Tibial nerve (tissue), 4 donors: ENCODE measurements around the gene SSBP2. TPM values are rescaled to one million over a fixed set of nuclear protein-coding genes. Genes with fewer than 3 reads are reported as not detected.

Experiments
- DNase-seq, 2 donors: peaks; one replicate each; pipeline ENCODE4 v3.0.0-alpha.2; 2019; ENCODE audit warnings: low spot score in 2 of 2
- H3K27ac ChIP-seq, 4 donors: fragments of 200-600 bp; sonication (generic) in 3 of 4; one replicate each; pipeline ENCODE4 v1.5.1; 2017 to 2019; ENCODE audit warnings: mild to moderate bottlenecking in 1 of 4
- H3K27me3 ChIP-seq, 2 donors: fragments of 200-600 bp; sonication (generic) in 1 of 2; one replicate each; pipeline versions ENCODE4 v1.5.1 to v1.6.0; 2017 to 2019
- H3K36me3 ChIP-seq, 3 donors: fragments of 200-600 bp; sonication (generic); one replicate each; pipeline ENCODE4 v1.5.1; 2018 to 2019
- H3K4me1 ChIP-seq, 4 donors: fragments of 200-600 bp; sonication (generic) in 3 of 4; one replicate each; pipeline ENCODE4 v1.5.1; 2017 to 2019
- H3K4me3 ChIP-seq, 4 donors: fragments of 200-600 bp; sonication (generic) in 3 of 4; one replicate each; pipeline ENCODE4 v1.5.1; 2017 to 2019; ENCODE audit warnings: mild to moderate bottlenecking in 1 of 4, moderate library complexity in 1 of 4
- H3K9me3 ChIP-seq, 4 donors: fragments of 200-600 bp; sonication (generic) in 3 of 4; one replicate each; pipeline ENCODE4 v1.5.1; 2017 to 2019
- CTCF ChIP-seq, 5 experiments: fragments of 200-600 bp in 3 of 5; fragments of 450-650 bp in 2 of 5; sonication (generic) in 3 of 5; IDR thresholded peaks; one replicate each; pipeline ENCODE4 v1.5.1; 2016 to 2019; ENCODE audit warnings: antibody characterized with exemption in 5 of 5, mild to moderate bottlenecking in 3 of 5, moderate library complexity in 2 of 5
- EP300 ChIP-seq, 2 donors: sonication (generic); formaldehyde crosslinking; IDR thresholded peaks; one replicate each; pipeline ENCODE4 v1.6.1; 2017; ENCODE audit warnings: antibody characterized with exemption in 2 of 2, mild to moderate bottlenecking in 1 of 2
- POLR2A ChIP-seq, 2 donors: fragments of 450-650 bp; IDR thresholded peaks; one replicate each; pipeline ENCODE4 v1.6.1; 2017; ENCODE audit warnings: antibody characterized with exemption in 2 of 2, mild to moderate bottlenecking in 2 of 2, moderate library complexity in 2 of 2
- WGBS, 2 donors: methylation state at CpG; one replicate each; pipeline ENCODE4 v1.1.5; 2018; 5-methylcytosine and 5-hydroxymethylcytosine counted together
- total RNA-seq, 4 donors: library from RNA; depleted of rRNA; stranded (reverse); fragments of >200 nt; gene quantifications; one replicate each; pipeline ENCODE4 v1.1.0, GENCODE V29; 2016

The SSBP2 gene
- total RNA-seq, 4 donors from 2014 or later, result 62.6 to 95.1 (median 77.5) TPM

DNA sequence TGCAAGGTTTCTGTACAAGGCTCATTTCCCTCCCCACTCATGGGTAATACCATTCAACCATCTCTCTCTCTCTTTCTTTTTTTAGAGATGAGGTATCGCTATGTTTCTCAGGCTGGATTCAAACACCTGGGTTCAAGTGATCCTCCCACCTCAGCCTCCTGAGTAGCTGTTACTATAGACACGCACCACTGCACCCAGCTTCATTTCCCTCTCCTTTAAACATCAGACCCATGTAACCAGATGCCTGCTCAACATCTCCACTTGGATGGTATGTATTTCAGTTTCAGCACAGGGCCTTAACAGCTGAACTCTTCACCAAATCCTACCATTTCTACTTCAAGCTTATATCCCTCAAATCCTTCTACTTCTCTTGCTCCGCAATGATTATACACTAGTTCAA is 117.4 kb downstream of the SSBP2 start:
- H3K27me3 ChIP-seq, result no peaks in the 10 kb centered on the region
- H3K9me3 ChIP-seq, result no peaks in the 10 kb centered on the region
- no peak overlapping the region for H3K4me3 ChIP-seq
- no peak overlapping the region for H3K27ac ChIP-seq
- H3K36me3 ChIP-seq, result peaks cover 0 to 8% (median 5%) of the 10 kb centered on the region in 3 donors
- no peak for TF ChIP-seq POLR2A (IDR thresholded peaks at IDR 0.05)
- no peak for TF ChIP-seq EP300 (IDR thresholded peaks at IDR 0.05)
- TF ChIP-seq CTCF (IDR thresholded peaks at IDR 0.05), result no peak
- DNase-seq, result no peak
- H3K4me1 ChIP-seq, result peaks cover 0 to 3% (median 0%) of the 10 kb centered on the region in 4 donors
- WGBS, 2 donors, result 97% methylated on average over 3 of the region's 3 CpGs

- H3K4me1 ChIP-seq, result no peaks in the 10 kb centered on the region
- DNase-seq, result no peak
- H3K4me3 ChIP-seq, result no peak overlapping the region
- H3K27me3 ChIP-seq, result no peaks in the 10 kb centered on the region
- TF ChIP-seq EP300 (IDR thresholded peaks at IDR 0.05), result no peak
- TF ChIP-seq CTCF (IDR thresholded peaks at IDR 0.05), result no peak
- TF ChIP-seq POLR2A (IDR thresholded peaks at IDR 0.05), result no peak
- H3K27ac ChIP-seq, result no peak overlapping the region
- H3K36me3 ChIP-seq, result peaks cover 0 to 14% (median 5%) of the 10 kb centered on the region in 3 donors
- no peaks in the 10 kb centered on the region for H3K9me3 ChIP-seq
Measured at GRCh38 chr5:81632679-81633078, 118.2 kb downstream of the SSBP2 start.

GRCh38 chr5:81631621-81632020 is 119.3 kb downstream of the SSBP2 start:
- H3K9me3 ChIP-seq, result no peaks in the 10 kb centered on the region
- peaks cover 0 to 16% (median 5%) of the 10 kb centered on the region in 3 donors for H3K36me3 ChIP-seq
- H3K27ac ChIP-seq, result no peak overlapping the region
- no peak overlapping the region for H3K4me3 ChIP-seq
- 56 to 98% methylated on average over 1 of the region's 1 CpG for WGBS, 2 donors
- no peak for DNase-seq
- no peaks in the 10 kb centered on the region for H3K27me3 ChIP-seq
- peaks cover 0 to 2% (median 0%) of the 10 kb centered on the region in 4 donors for H3K4me1 ChIP-seq
- TF ChIP-seq CTCF (IDR thresholded peaks at IDR 0.05) (no peak), EP300 (IDR thresholded peaks at IDR 0.05) (no peak), POLR2A (IDR thresholded peaks at IDR 0.05) (no peak)

- Histone ChIP-seq H3K4me1 (peaks cover 0 to 6% (median 0%) of the 10 kb centered on the region in 4 donors), H3K9me3 (no peaks in the 10 kb centered on the region), H3K4me3 (no peak overlapping the region), H3K27me3 (no peaks in the 10 kb centered on the region), H3K36me3 (peaks cover 0 to 16% (median 4%) of the 10 kb centered on the region in 3 donors), H3K27ac (no peak overlapping the region)
- 57 to 63% methylated on average over 7 of the region's 7 CpGs for WGBS, 2 donors
- TF ChIP-seq CTCF (IDR thresholded peaks at IDR 0.05), result no peak
- no peak for TF ChIP-seq EP300 (IDR thresholded peaks at IDR 0.05)
- TF ChIP-seq POLR2A (IDR thresholded peaks at IDR 0.05), result no peak
- no peak for DNase-seq
Measured at GRCh38 chr5:81631124-81631523, 119.8 kb downstream of the SSBP2 start.

- Histone ChIP-seq H3K9me3 (no peaks in the 10 kb centered on the region), H3K36me3 (peaks cover 0 to 13% (median 0%) of the 10 kb centered on the region in 3 donors), H3K27ac (no peak overlapping the region), H3K27me3 (no peaks in the 10 kb centered on the region), H3K4me1 (peaks cover 0 to 6% (median 0%) of the 10 kb centered on the region in 4 donors), H3K4me3 (no peak overlapping the region)
- WGBS, 2 donors, result 61 to 67% methylated on average over 2 of the region's 2 CpGs
- no peak for DNase-seq
- no peak for TF ChIP-seq POLR2A (IDR thresholded peaks at IDR 0.05)
- no peak for TF ChIP-seq CTCF (IDR thresholded peaks at IDR 0.05)
- TF ChIP-seq EP300 (IDR thresholded peaks at IDR 0.05), result no peak
Measured at GRCh38 chr5:81630684-81631083, 120.2 kb downstream of the SSBP2 start.
